NCI-H446 (cell line): Measurements from ENCODE around the gene FGF22.

Experiments used
- DNase-seq, 2 experiments: peaks; one replicate each; lab custom pipeline; 2025; lab: John Stamatoyannopoulos, UW

Gene FGF22

DNA sequence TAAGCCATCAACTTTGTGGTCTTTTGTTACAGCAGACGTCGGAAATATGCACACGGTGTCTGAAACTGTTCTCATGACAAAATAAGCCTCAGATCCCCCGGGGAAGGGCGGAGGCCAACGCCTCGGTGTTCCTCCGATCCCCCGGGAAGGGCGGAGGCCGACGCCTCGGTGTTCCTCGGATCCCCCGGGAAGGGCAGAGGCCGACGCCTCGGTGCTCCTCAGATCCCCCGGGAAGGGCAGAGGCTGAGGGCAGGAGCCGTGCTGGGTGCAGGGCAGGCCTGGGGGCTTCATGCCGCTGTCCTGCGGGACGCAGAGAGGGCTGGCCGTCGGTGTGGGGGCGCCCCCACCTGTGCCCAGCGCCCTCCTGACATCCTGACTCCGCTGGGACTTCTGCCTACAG, 4.7 kb downstream of the FGF22 start:
- DNase-seq: no peak

DNA sequence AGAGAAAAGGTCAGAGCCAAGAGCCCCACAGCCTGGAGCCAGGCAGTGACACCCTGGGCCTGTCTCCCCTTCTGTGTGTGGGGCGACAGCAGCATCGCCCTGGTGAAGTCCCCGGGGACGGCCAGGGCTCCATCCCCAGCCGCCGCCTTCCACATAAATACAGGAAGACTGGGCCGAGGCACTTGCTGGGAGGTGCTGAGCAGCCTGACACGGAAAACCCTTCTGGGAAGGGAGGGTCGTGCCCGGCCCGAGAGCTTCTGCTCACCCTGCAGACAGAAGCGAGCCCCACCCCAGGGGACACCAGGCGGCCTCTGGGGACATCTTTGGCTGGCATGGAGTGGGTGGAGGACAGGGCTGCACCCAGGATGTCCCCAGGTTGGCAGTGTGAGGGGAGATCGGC, 5.1 kb downstream of the FGF22 start:
- DNase-seq: no peak

DNA sequence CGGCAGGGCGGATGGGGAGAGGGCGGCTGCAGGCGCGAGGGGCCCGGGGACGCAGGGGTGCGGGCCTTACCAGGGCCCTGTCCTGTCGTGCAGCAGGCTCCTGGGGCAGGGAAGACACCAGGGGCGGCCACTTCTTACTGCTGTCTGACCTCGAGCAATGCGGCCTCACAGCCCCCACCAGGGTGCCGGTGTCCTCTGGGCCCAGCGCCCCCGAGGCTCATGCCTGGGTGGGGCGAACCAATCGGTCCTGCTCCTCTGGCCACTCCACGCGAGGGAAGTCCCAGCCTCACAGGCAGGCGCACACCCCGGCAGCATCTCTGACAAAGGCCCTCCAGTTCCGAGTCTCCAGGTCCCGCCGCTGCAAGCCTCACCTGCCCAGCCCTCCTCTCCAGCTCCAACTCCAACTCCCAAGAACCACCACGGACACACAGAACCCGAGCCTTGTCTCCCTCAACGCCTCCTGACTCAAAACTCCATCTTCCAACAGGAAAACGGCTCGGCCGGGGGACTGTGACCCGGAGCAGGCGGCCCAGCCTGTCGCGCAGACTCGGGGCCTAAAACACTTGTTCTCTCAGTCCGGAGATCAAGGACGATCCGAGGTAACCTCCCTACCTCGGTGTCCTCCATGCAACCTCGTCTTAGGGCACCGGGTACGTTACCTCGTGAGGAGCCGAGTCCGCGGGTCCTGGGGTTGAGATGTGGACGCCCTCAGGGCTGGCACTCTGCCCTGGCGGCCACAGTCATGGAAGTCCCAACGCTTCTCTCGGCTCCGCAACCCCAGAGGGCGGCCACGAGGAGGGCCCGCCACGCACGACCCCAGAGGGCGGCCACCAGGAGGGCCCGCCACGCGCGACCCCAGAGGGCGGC, 6.5 kb downstream of the FGF22 start:
- no peak for DNase-seq

DNA sequence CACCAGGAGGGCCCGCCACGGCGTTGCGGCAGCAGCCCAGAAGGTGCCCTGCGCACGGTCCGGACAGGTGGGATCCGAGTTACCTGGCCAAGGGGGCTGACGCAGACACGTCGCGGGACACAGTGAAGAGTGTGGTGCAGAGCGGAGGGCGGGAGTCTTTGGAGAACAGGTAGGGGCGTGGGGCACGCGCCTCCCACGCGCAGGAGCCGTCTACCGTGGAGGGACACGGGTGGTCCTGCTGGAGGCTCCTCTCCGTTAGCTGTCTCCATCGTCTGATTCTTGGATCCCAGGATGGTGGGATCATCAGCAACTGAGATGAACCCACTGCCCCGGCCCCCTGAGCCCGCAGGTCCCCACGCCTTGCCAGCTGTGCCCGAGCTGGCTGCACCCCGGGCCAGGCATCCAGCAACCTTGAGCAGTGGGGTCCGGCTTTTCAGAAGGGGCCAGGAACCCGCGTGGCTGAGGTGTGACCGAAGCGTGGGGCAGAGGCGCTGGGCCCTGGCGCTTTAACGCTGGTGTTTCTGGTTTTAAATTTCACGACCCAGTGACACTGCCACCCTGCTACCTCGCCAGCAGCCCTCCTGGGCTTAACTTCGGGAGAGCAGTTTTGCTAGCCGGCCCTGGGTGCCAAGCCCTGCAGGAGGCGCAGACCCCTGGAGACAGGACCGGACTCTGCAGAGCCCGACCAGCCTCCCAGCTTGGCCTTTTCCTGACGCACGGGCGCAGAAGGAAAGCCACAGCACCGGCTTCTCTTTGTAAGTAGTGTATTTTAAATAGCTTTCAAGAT, 7.3 kb downstream of the FGF22 start:
- no peak for DNase-seq

DNA sequence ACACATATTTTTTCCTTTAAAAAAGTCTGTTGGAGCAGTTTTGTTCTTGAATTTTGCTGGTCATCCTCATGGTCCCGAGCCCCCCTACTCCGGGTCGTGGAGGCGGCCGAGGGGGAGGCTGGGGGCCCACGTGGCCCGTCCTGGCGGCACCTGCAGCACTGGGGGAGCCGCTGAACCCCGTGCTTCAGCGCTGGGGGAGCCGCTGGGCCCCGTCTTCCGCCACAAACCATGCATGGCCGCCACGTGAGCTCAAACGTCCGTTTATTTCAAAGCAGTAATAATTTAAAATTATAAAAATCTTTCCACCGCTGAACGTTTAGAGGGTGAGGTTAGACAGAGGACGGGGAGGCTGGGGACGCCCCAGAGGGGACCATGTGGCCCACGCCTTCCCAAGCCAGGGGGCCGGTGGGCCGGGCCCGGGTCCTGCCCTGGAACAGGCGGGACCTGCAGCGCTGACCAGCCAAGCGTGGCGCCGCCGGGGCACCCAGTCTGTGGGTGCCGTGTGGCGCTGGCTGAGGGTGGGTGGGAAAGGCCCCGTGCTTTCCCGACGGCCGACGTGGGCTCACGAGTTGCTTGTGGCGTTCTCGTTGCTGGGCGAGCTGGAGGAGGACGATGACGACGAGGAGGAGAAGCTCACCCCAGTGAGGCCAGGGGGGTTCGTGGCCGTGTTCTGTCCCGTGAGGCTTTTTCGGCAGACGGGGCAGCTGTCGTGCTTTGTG, 8.0 kb downstream of the FGF22 start:
- no peak for DNase-seq

DNA sequence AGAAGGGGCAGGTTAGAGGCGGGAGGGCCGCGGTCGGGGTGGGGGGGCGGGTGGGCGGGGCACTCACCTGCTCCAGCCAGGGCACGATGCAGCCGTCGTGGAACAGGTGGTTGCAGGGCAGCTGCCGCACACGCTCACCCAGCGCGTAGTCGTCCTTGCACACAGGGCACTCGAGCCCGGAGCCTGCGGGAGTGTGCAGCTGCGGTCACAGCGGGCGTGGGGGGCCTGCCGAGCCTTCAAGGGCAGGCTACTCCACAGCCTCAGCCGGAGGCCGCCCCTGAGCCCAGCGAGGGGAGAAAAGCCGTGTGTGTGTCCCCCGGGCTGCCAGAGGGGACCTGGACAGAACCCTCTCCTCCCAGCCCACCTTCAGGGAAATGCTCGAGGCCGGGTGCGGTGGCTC, 8.6 kb downstream of the FGF22 start:
- DNase-seq: no peak

DNA sequence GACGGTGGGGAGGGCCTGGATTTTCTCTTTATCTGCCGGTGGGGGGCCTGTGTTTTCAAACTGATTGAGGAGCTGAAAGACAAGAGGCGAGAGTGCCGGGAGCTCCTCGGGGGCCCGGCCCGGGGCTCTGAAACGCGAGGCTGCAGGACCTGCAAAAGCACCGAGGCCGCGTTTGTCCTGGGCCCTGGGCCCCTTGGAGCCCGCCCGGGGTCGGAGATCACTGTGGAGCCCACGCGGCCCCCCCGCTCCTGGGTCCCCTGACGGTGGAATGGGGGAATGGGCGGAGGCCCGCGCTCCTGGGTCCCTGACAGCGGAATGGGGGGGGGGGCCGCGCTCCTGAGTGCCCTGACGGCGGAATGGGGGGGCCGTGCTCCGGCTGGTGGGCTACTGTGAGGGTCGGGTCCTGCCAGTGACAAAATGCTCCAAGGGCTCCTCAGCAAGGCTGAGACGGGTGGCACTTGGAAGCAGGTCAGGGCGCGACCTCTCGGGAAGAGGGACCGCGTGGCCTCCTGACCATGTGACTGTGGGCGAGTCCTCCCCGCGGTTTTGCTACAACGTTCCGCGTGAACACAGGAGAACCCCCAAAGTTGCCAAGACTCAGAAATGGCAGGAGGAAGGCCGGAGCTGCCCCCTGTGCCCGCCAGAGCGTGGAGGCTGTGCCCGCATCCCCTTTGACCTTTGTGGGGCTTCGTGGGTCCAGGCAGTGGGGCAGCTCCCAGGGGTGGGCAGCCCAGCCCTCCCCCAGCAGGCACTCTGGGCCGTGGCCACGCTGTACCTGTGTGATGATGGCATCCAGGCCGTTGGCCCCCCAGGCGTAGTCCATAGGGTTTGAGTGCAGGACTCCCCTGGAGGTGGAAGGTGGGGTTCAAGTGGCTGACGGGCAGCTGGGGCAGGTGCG, 9.5 kb downstream of the FGF22 start:
- DNase-seq: no peak

DNA sequence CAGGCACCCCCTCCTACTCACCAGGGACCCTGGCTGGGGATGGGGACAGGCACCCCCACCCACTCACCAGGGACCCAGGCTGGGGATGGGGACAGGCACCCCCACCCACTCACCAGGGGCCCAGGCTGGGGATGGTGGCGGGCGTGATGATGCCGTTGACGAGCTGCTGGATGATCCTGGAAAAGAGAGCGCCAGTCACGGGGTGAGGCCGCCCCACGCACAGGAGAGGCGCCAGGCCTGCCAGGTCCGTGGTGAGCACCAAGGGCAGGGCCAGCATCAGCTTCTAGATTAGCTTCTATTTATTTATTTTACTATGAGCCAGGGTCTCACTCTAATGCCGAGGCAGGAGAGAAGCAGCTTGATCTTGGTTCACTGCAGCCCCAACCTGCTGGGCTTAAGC, 10.4 kb downstream of the FGF22 start:
- no peak for DNase-seq

DNA sequence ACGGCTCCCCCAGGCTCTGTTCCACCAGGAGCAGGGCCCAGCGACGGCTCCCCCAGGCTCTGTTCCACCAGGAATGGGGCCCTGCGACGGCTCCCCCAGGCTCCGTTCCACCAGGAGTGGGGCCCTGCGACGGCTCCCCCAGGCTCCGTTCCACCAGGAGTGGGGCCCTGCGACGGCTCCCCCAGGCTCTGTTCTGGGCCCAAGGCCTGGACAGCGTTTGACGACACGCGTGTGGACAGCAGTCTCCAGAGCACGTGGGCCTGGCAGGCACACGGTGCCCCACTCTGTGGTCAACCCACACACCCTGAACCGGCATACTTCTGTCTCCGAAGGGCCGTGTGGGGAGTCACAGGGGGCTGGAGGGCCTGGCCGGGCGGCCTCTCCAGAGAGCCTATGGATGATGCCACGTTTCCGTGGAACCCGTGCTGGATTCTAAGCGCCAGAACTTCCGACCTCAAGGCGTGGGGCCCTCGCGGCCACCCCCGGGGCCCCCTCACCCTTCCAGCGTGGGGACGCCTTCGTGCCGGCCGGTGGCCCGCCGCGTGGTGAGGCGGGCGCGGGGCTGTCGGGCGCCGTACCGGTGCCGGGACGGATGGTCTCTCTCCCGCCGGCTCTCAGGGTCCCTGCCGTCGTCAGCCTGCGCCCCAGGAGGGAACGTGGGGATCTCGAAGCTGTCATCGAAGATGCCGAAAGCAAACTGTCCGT, 11.6 kb downstream of the FGF22 start:
- no peak for DNase-seq

DNA sequence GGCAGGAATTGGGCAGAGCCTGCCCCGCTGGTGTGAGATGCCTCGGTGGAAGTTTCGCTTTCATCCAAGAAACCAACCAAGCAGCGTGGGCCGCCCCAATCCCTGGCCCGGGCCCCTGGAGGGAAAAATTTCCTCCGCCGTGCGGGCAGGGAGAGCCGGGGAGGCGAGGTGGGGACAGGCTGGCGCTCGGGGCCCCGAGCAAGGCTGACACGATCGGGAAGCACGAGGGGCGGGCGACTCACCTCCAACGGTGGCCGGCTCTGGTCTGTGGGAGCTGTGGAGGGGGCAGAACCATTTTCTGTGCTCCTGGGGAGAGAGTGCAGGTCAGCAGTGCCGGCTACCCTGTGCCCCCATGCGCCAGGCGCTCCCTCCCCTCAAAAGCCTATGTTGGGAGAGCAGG, 12.3 kb downstream of the FGF22 start:
- no peak for DNase-seq

DNA sequence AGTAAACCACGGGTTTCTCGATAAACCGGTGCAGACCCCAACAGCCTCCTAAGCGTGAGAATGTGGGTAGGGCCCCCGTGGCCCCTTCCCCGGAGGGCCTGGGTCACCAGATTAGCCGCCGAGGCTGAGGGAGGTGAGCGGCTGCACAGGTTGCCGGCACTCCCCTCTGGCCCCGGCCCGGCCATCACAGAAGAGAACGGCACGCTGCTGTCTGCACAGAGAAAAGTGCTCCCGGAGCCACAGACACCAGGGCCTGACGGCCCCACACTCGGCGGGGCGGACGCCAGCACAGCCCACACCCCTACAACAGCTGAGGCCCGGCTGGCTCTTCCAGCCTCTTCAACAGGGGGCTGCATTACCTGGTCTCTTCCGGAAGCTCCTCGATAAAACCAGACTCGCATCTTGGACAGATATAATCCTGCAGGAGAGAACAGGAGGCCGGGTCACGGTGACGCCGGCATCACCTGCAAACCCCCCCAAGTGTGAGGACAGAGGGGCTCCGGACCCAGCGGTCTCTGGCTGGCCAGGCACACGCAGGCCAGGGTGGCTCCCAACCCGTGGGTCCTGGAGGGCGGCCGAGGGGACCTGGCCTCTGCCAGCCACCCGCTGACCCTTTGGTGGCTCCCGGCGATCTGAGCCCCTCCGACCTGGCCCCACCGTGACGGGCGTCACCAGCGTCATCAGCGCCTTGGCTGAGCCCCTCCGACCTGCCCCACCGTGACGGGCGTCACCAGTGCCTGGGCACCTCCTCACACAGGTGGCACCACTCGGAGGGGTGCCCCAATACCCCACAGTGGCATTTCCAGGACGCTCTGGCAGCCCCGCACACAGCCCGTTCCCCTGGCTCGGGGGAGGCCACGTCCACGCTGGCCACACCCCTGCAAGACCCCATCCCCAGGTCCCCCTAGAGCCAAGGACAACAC, 13.0 kb downstream of the FGF22 start:
- no peak for DNase-seq

DNA sequence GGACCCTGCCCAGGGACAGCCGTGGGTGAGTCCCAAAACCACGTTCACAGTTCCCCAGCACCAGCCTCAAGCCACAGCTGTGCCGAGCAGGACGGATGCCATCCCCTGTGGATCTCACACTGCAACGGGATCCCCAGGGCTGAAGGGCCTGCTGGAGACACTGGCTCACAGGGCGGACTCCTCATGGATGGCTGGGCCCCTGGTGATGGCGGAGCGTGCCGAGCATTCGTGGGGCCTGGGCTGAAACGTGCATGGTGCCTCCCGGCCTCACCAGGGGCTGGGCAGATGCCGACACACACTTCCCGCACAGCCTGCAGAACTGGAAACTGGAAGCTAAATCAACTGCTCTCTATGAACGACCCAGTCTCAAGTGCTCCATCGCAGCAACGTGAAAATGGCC, 13.7 kb downstream of the FGF22 start:
- DNase-seq: no peak

DNA sequence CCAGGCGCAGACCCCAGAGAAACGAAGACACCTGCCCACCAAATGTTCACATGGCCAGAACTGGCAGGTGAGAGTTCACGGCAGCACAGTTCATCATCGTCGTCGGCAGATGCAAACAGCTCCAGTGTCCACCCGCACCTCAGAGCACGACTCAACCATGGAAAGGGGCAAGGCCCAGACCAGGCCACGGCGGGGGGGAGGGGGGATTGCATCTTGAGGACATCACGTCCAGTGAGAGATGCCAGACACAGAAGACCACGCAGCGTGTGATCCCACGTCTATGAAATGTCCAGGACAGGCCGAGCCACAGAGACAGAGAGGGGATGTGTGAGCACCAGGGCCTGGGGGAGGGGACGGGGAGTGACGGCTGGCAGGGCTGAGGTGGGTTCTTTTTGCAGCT, 16.0 kb downstream of the FGF22 start:
- DNase-seq: no peak

DNA sequence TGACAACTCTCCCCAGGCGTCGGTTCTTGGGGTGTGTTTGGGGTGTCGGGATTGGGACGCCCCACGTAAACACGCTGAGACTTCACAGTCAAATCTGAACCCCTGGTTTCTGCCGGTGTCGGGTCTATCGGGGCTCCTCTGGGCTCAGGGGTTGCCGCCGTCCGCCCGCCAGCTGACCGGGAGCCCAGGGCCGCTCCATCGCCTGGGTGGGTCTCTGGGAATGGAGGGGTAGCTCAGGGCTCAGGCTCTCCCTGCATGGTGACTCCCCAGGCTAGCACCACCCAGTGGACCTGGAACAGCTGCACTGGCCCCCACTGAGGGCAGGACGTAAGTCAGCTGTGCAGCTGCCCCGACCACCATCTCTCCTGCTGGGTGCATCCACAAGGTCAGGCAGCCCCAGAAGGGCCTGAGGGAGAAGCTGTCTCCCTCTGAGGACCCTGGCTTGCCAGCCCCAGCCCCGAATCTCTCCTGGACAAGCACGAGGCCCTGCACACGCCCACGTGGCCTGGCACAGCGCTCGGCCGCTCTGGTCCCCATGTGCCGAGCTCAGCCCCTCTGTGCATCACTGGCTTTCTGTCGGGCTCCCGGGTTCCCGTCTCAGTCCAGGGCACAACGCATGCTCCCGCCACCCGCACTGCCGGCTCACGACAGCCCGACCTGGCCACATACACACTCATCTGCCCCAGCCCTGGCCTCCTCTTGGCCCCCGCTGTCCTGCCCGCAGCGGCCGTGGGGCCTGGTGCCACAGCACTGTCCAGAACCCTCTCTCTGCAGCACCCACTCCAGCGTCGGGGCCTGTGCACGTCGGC, 17.3 kb downstream of the FGF22 start:
- DNase-seq: no peak

DNA sequence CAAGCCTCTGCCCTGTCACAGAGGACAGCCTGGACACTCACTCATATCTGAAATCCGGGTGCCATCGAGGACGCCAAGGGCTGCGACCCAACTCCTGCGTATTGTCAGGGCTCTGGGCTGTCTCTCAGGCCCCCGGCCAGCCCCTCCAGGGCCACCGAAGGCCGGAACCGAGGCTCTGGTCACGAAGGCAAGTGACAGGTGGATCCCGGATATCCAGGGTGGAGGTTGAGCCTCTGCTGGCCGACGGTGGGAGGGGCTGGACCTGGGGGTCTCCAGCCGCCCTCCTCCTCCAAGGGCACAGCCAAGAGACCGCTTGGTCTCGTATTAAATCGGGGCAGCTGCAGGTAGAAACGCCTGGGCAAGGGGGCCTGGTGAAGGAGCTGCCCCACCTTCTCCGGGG, 17.9 kb downstream of the FGF22 start:
- DNase-seq: no peak

DNA sequence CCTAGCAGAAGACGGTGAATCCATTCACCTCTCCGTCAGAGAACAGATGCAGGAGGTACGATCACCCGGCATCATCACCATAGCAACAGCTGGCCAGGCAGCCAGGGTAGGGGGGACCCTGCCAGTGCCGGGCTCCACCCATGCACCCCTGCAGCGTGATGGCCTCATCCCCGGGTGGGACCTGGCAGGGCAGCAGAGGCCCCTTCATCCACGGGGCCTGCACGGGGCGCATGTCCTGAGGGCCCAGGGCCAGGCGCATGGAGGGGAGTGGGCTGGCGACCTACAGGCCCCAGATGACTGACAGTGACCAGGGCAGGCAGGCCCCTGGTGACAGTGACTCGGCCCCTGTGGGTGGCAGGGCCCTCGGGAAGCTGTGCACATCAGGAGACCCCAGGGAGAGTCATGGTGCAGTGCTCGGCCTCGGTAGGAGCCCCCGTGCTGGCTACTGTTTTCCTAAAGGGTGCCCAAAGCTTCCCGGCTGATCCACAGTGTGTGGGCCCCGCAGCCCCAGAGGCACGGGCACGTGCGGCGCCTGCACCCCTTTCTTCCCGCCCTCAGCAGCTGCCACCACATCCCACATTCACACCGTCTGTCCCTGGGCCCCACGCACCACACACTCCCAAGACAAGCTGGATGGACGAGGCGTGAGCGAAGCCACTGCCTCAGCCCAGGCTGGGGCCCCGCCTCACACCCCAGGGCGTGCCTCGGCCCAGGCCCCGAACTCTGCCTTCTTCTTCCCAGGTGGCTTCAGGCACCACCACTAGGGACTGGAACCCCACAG, 18.6 kb downstream of the FGF22 start:
- no peak for DNase-seq

DNA sequence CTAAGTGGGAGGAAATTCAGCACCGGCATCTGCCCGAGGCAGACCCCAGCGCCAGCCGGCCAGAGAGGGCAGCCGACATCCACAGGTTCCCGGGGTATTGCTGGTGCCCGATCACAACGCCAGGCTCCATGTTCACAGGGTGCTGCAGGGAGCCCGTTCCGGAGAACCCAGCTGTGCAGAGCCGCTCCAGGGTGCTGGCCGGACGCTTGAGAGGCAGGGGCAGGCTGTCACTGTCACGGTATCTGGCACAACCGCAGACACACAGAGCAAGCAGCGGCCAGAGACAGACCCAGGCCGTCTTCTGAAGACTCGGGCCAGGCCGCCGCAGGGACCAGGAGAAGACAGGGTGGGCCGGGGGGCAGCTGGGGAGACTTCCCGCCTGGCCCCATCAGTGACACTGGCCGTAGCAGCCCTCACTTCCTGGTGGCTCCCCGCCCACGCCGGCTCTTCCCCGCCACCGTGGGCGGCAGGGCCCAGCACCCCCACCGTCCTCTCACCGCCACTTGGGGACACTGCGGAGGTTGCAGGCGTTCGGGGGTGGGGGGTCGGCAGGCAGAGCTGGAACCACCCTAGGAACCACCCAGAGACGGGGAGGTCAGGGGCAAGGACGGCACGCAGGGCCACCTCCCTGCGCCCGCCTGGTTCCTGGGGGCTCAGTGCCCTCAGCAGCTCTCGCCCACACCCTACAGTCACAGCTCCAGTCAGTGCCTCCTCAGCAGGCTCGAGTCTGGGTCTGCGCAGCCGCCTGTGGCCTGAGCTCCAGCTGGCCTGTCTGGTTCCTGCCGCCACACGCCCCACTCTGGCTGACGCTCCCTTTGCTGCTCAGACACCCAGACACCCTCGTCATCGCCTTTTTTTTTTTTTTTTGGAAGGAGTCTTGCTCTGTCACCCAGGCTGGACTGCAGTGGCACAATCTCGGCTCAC, 19.5 kb downstream of the FGF22 start:
- no peak for DNase-seq
